GM18498 (cell line): ENCODE data around the gene XPOT.
"Not testable (repeated sequence)": the region's sequence is repeated elsewhere in the genome, so short reads cannot be mapped to it uniquely, and the experiment has no call there.

Experiments
- ATAC-seq: cut with Tn5 transposase; IDR thresholded peaks from one replicate; pipeline ENCODE4 v1.9.1; 2021; ENCODE audit warnings: mild to moderate bottlenecking, moderate library complexity; ENCODE audit not compliant: unreplicated experiment

XPOT gene, protein sequence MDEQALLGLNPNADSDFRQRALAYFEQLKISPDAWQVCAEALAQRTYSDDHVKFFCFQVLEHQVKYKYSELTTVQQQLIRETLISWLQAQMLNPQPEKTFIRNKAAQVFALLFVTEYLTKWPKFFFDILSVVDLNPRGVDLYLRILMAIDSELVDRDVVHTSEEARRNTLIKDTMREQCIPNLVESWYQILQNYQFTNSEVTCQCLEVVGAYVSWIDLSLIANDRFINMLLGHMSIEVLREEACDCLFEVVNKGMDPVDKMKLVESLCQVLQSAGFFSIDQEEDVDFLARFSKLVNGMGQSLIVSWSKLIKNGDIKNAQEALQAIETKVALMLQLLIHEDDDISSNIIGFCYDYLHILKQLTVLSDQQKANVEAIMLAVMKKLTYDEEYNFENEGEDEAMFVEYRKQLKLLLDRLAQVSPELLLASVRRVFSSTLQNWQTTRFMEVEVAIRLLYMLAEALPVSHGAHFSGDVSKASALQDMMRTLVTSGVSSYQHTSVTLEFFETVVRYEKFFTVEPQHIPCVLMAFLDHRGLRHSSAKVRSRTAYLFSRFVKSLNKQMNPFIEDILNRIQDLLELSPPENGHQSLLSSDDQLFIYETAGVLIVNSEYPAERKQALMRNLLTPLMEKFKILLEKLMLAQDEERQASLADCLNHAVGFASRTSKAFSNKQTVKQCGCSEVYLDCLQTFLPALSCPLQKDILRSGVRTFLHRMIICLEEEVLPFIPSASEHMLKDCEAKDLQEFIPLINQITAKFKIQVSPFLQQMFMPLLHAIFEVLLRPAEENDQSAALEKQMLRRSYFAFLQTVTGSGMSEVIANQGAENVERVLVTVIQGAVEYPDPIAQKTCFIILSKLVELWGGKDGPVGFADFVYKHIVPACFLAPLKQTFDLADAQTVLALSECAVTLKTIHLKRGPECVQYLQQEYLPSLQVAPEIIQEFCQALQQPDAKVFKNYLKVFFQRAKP

DNA sequence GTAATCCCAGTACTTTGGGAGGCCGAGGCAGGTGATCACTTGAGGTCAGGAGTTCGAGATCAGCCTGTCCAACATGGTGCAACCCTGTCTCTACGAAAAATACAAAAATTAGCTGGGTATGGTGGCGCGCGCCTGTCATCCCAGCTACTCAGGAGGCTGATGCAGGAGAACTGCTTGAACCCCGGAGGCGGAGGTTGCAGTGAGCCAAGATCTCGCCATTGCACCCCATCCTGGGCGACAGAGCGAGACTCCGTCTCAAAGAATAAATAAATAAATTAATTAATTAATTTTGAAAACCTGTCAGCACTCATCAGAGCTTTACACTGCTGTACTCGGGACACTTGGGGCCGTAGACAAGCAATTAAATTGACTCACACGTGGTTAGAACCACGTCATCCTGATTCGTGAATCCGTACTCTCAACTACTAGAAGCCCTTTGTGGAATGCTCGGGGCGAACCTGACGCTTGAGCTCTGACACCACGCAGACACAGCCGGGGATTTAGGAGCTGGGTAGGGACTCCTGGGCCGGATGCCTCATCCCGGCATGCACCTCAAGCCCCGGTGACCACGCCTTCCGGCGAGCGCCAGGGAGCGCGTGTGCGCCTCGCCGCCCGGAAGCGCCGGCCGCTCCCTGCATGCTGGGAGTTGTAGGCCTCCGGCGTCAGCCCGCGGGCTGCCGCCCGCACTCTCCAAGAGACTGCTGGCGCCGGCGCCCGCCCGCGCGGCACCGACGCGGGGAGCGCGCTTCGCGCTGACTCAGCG, at the start of gene XPOT:
TSS of gene XPOT (plus strand) at position 686 of the 763 bp plus-strand sequence. CDS start 5,644 bp downstream, outside the sequence.
- peak; percentile 94 for ATAC-seq

DNA sequence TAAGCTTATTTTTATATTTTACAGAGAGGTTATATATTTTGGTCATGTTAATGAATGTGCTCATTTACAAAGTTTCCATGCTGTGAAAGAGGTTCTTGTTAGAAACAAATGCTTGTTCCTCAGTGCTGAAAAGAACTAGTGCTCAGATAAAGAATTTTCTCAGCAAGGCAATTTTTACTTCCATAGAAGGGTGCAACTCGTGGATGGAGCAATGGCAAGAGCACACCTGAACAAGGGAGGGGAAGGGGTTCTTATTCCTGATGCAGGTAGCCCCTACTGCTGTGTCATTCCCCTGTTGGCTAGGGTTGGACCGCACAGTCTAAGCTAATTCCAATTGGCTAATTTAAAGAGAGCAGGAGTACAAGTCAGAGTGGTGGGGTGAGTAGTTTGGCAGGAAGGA, 48.0 kb upstream of the XPOT start:
- not testable (repeated sequence) for ATAC-seq

DNA sequence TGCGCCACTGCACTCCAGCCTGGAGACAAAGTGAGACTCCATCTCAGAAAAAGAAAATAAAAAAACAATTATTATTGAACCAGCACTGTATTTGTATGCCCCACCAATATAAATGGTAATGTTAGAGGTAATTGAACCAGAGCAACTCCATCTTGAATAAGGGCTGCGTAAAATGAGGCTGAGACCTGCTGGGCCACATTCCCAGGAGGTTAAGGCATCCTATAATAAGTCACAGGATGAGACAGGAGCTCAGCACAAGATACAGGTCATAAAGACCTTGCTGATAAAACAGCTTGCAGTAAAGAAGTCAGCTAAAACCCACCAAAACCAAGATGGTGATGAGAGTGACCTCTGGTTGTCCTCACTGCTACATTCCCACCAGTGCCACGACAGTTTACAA, 43.0 kb upstream of the XPOT start:
- ATAC-seq, result not testable (repeated sequence)

DNA sequence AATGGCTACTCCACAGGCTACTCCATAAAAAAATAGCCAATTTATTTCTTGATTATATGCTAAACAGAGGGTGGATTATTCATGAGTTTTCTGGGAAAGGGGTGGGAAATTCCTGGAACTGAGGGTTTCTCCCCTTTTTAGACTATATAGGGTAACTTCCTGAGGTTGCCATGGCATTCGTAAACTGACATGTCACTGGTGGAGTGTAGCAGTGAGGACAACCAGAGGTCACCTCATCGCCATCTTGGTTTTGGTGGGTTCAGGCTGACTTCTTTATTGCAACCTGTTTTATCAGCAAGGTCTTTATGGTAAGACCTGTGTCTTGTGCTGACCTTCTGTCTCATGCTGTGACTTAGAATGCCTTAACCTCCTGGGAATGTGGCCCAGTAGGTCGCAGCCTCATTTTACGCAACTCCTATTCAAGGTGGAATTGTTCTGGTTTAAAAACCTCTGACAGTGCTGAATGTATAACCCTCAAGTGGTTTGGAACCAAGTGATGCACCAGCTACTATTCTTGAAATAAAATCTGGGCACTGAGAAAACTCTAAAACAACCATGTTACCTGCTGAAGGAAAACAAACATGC, 41.4 kb upstream of the XPOT start:
- ATAC-seq, result no peak

DNA sequence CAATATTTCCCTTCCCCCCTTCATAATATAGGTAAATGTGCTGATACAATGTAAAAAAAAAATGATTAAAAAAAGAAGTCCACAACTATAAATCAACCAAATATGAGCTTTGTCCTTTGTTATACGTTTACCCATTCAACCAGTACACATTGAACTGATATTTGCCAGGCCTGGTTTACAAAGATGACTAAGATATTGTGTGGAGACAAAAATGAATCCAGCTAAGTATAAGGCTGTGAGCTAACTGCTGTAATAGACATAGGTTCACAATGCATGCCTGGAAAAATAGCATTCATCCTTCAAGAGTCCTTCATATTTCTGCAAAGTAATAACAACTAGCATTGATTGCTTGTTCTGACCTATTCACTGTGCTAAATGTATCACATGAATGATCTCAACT, 20.5 kb upstream of the XPOT start:
- no peak for ATAC-seq

DNA sequence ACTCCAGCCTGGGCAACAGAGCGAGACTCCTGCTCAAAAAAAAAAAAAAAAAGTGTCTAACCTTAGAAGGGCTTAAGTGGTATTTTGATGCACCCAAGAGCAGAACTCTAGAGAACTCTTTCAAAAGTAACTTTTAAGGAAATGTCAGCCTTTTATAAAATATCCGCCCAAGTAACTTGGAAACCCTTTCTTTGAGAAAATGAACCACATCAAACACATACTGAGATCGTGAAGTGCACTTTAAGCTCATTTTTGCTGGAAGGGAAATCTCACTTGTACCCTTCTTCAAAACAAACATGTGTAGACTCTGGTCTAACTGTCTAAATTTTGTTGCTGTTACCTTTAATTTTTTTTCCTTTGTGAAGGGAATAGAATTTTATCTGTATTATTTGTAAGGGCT, 19.2 kb upstream of the XPOT start:
- no peak for ATAC-seq

DNA sequence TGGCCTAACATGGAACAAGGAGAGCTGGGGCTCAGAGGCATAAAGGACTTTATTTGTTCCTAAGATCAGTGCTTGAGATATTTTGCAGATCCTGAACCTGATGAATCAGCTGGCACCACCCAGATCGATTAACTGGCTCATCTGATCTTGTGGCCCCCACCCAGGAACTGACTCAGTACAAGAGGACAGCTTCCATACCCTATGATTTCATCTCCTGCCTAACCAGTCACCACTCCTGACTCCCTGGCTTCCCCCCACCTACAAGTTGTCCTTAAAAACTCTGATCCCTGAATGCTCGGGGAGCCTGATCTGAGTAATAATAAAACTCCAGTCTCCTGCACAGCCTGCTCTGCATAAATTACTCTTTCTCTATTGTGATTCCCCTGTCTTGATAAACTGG, 18.7 kb upstream of the XPOT start:
- ATAC-seq, result no peak

DNA sequence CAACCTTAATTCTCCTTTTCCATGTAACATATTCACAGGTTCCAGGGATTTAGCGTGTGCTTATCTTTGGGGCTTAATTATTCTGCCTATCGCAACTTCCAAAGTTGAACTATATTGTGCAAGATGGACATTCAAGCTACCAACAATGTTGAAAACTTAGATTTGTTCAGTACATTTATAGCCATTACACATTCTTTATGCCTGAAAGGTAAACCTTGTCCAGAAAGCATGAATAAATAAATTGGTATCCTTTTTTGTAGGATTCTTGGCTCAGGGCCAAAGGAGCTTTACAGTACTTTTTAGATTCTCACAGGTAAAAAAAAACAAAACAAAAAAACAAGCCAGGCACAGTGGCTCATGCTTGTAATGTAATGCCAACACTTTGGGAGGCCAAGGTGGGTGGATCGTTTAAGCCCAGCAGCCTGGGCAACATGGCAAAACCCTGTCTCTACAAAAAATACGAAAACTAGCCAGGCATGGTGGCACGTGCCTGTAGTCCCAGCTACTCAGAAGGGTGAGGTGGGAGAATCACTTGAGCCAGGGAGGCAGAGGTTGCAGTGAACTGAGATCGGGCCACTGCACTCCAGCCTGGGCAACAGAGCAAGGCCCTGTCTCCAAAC, 16.9 kb upstream of the XPOT start:
- no peak for ATAC-seq

DNA sequence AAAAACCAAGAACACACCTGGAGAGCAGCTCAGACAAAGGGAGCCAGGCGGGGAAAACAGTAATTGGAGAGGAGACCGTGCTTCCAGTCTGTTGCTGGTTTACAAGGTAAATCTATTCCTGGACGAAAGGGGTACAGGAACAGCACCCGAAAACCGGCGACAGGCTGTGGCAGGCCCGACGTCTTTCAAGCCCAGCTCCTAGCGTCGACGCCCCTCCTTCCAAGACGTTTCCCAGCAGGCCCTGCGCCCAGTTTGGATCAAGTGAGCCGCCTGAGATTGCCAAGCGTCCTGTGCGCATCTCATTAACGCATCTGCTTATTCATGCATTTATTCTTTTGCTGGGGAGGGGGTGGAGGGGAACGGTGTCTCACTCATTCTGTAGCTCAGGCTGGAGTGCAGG, 15.0 kb upstream of the XPOT start:
- no peak for ATAC-seq

DNA sequence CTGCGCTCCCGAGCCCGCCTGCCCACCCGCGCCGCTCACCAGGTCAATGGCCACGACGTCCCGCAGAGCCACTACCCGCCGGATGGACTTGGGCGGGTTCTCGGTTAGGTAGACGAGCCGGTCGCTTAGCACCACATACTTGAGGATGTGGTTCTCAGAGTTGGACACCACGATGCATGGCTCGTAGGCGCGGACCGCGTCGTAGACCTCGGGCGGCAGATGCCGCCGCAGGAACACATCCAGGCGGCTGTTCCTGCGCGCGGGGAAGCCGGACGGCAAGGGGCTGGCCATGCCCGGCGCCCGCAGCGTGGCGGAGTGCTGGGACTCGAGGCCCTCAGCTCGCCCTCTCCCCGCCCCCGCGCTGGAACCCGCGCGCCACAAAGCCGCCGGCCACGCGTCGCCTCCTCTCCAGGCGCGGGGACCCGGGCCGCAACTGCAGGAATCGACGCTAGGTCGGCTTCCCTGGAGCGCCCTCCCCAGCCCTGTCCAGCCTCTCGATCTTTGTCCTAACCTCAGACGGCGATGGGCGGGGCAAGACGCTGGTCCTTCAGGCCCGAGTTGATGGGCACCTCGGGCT, 13.8 kb upstream of the XPOT start, which contains the start of gene C12orf56:
TSS of gene C12orf56 (minus strand) at position 484 of the 577 bp plus-strand sequence. CDS start at position 291, 193 bp downstream.
- no peak for ATAC-seq

DNA sequence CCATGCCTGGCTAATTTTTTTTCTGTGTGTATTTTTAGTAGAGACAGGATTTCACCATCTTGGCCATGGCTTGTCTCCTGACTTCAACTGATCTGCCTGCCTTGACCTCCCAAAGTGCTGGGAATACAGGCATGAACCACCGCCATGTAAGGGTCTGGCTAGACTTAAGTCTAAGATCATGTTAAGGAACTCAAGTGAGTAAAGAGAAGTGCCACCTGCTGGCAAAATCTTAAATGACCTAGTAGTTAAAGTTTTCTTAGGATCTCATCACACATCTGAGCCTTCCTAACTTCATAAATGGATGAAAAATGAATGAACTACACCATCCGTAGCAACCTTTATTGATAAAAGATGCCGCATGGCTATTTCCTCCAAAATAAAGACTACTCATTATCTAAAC, 12.0 kb upstream of the XPOT start:
- ATAC-seq, result no peak

DNA sequence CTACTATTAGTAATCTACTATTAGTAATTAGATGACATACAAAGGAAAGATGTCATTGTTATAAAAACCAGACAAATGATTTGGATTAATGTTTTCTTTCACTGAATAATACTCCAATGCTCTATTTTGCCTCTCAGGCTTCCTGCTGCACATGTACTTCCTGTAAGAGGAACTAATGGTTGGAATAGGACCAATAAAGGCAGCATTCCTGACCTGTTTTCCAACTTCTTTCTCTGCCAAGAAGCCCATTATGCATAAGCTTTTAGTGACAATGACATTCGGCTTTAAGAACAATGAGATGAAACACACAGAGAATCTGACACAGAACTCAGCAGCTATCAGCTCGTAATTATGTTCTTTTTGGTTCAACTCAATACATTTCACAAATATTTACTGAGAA, 8.5 kb upstream of the XPOT start:
- ATAC-seq, result no peak

DNA sequence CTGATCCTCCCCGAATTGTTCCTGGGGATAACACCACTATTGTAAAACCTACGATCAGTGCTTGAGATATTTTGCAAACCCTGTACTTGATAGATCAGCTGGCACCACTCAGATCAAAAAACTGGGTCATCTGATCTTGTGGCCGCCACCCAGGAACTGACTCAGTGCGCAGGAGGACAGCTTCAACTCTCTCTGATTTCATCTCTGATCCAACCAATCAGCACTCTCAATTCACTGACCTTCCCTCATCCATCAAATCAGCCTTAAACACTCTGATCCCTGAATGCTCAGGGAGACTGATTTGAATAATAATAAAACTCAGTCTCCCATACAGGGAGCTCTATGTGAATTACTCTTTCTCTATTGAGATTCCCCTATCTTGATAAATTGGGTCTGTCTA, 4.2 kb upstream of the XPOT start:
- ATAC-seq, result no peak

DNA sequence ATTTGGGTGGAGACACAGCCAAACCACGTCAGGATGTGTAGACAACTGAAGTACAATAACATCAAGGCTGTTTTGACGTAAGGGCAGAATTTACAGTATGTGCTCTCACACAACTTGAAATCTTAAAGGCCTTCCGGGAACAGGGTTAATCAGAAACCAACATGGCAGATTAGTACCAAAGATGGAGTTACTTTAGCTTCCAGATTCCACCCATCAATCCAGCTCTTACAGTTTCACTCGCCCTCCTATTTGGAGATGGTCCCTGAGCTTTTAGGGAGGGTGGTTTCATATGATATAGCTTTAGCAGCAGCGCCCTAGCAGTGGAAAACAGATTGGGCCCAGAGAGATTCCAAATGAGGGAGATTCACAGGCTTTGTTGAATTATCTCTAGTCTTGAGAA, 2.0 kb upstream of the XPOT start:
- no peak for ATAC-seq

DNA sequence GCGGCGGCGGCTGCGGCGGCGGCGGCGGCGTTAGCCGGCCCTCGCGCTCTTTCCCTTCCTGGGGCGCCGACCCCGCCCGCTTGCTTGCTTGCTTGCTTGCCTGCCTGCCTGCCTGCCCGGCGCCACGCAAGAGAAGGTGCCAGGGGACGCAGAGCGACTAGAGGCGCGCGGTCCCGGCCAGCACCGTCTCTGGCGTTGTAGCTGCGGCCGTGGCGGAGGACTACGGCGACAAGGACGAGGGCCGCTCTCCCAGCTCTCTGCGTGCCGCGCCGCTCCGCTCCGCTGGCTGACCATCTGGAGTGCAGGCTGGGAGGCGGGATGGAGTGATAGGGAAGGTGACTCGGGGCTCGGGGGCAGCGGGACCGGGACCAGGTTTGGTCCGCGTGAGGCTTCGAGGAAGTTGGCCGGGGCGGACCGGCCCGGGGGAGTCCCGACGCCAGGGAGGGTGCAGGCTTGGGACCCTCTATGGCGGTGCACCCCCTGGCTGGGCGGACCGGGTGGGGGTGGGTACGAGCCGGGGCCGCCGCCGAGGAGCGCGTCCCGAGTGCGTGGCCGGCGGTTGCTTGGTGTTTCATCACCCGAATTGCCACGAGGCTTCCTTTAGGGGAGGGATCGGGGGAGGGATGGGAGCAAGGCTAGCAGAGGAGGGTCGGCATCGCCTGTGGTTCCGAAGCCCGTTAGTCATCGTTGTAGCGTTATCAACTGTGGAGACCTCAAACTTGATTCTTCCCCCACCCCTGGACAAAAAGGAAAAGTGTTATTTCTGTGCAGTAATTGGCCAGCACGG, 471 bp downstream of the XPOT start:
- peak; percentile 37 for ATAC-seq

DNA sequence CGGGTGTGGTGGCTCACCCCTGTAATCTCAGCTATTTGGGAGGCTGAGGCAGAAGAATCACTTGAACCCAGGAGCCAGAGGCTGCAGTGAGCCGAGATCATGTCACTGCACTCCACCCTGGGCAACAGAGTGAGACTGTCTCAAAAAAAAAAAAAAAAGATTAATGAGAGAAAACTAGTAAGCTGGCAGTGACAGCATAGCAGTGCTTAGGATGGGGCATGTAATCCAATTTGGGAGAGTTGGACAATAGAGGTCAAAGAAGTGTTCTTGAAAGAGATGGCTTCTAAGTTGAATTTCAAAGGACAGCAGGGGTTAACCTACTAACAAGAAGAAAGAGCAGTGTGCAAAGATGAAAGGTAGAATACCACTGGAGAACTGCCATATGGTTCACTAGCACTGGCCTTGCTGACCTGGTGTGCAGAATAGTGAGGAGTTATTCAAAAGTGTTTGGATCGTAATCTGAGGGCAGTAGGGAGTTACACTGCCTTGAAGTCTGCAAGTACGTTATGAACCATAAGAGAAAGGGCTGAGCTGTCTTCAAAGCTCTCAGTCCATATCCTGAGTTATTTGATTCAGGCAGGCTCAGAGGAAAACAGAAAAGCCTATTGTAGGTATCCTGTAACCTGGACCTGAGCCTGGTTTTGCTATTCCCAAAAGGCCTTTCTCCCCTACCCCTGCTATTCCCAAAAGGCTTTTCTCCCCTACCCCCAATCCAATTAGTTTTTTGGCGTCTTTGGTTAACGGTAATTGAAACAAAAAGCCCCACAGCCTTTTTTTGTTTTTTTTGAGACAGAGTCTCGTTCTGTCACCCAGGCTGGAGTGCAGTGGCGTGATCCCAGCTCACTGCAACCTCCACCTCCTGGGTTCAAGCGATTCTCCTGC, 3.4 kb downstream of the XPOT start:
- ATAC-seq, result no peak

DNA sequence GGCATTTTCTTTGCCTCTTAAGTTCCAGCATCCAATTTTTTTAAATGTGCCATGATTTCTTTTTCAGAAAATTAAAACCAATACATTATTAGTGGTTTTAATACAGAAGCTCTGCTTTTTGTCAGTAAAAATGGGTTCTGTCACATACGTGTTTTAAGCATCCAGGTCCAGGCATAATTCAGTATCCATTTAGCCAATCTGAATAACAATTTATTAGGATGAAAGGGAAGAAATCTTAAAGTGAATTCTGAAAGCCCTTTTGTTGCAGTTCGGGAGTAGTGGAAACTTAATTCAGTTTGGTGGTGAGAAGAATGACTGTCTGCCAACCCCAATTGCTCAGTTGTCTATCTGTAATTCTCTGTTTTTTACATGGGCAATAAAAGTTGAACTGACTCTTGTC, 7.2 kb downstream of the XPOT start:
- no peak for ATAC-seq

DNA sequence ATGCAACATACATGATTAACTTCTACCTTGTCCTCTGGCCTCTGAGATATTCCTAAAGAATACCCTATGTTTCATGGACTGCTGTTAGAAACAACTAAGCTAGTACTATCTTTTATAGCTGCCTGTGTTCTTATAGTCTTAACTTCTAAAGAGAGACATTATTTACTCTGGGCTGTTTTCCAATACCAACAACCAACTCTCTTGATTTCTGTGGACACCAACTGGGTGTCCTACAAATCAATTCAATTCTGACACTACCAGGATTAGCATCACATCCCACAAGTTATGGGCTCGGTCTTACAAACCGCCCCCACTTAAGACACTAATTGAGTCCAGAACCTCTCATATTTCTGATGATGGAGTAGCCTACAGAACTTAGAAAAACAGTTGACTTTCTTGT, 8.3 kb downstream of the XPOT start:
- ATAC-seq, result no peak
